Amygdala (tissue), 56 donors: ENCODE results near the gene WDR1.

Experiments used
- DNase-seq, 56 donors: peaks; one replicate each; lab custom pipeline; 2025; lab: John Stamatoyannopoulos, UW

The WDR1 gene

GRCh38 chr4:10051517-10052135 is 65.0 kb downstream of the WDR1 start:
- DNase-seq, result no peak

GRCh38 chr4:10050721-10051120 is 65.9 kb downstream of the WDR1 start:
- no peak for DNase-seq

- DNase-seq, result no peak
Observed at GRCh38 chr4:10050261-10050661, 66.3 kb downstream of the WDR1 start.

GRCh38 chr4:10048941-10049697 is 67.5 kb downstream of the WDR1 start:
- DNase-seq, result no peak

GRCh38 chr4:10047967-10048366 is 68.6 kb downstream of the WDR1 start:
- no peak for DNase-seq

GRCh38 chr4:10046471-10046870 is 70.1 kb downstream of the WDR1 start:
- DNase-seq, result no peak

GRCh38 chr4:10045481-10045880 is 71.1 kb downstream of the WDR1 start:
- DNase-seq, result no peak

GRCh38 chr4:10041036-10041435 is 75.6 kb downstream of the WDR1 start:
- no peak for DNase-seq

- DNase-seq, result no peak
Observed at GRCh38 chr4:10040049-10040892, 76.3 kb downstream of the WDR1 start.

- DNase-seq, result no peak
Observed at GRCh38 chr4:10036807-10037342, 79.7 kb downstream of the WDR1 start.

GRCh38 chr4:10035130-10035529 is 81.5 kb downstream of the WDR1 start:
- DNase-seq, result no peak

- DNase-seq, result no peak
Observed at GRCh38 chr4:10034612-10035104, 81.9 kb downstream of the WDR1 start.

- no peak for DNase-seq
Observed at GRCh38 chr4:10034136-10034535, 82.5 kb downstream of the WDR1 start.

GRCh38 chr4:10033191-10033881 is 83.3 kb downstream of the WDR1 start:
- peak in 6 of 56 donors; percentile 25 to 35 (median 33) for DNase-seq

- DNase-seq, result no peak
Observed at GRCh38 chr4:10032625-10033024, 84.0 kb downstream of the WDR1 start.

GRCh38 chr4:10031668-10032590 is 84.7 kb downstream of the WDR1 start:
- no peak for DNase-seq

- DNase-seq, result peak in 5 of 56 donors; percentile 24 to 54 (median 32)
Observed at GRCh38 chr4:10030972-10031667, 85.5 kb downstream of the WDR1 start.

- no peak for DNase-seq
Observed at GRCh38 chr4:10029403-10029802, 87.2 kb downstream of the WDR1 start.

GRCh38 chr4:10028910-10029309 is 87.7 kb downstream of the WDR1 start:
- DNase-seq, result no peak
